Omental fat pad (tissue), 4 donors: Measurements from ENCODE around the gene INPP4A. TPM values are rescaled to one million over a fixed set of nuclear protein-coding genes. Genes with fewer than 3 reads are reported as not detected.
"Not testable (repeated sequence)": the region's sequence is repeated elsewhere in the genome, so short reads cannot be mapped to it uniquely, and the experiment has no call there.

Experiments
- ATAC-seq: fragments of 150-250 bp; one replicate; pipeline ENCODE4 v1.9.1; 2016; ENCODE audit warnings: mild to moderate bottlenecking, moderate library complexity; ENCODE audit not compliant: low FRiP score
- DNase-seq: peaks from one replicate; pipeline ENCODE4 v3.0.0-alpha.2; 2019; ENCODE audit warnings: low spot score
- total RNA-seq, 4 donors: library from RNA; depleted of rRNA; stranded (reverse); fragments of >200 nt; gene quantifications; one replicate each; pipeline ENCODE4 v1.1.0, GENCODE V29; 2016
- TF ChIP-seq, protein P1 (sequence below), 3 donors: fragments of 450-650 bp; IDR thresholded peaks; one replicate each; pipeline ENCODE4 v1.5.1; 2016 to 2017; ENCODE audit warnings: antibody characterized with exemption in 3 of 3, mild to moderate bottlenecking in 3 of 3, moderate library complexity in 2 of 3

The INPP4A gene
- total RNA-seq, 4 donors from 2014 or later: 19.6 to 32.2 (median 28.0) TPM

DNA sequence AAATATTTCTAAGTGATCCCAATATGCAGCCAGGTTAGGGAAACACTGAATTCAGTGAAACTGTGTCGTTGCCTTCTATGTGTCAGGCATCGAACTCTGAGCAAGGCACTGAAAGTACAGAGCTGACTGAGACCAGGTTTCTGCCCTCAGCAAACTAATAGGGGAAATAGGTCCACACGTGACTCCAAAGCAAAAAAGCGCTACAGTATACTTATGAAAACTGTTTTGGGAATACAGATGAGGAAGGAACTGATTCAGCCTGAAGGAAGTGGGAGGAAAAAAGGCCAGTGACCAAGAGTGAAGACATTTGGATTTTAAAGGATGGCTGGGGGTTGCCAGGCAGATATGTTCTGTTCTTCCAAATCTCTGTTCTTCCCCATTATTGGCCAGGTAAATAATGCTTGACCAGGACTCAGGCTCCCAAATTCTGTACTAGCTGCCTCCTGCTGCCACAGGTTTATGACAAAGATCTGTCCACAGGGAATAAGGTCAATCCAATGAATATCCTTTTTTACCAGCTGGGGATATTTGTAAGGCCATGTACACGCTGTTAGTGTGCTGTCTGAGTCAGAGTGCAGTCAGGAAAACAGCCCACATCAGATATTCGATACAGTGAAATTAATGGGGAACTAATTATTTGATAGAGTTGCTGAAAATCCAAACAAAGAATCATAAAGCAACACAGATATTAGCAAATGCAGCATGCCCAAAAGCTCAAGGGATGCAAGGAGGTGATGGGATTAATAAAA lies 24.5 kb upstream of the INPP4A start:
- ATAC-seq: no peak

DNA sequence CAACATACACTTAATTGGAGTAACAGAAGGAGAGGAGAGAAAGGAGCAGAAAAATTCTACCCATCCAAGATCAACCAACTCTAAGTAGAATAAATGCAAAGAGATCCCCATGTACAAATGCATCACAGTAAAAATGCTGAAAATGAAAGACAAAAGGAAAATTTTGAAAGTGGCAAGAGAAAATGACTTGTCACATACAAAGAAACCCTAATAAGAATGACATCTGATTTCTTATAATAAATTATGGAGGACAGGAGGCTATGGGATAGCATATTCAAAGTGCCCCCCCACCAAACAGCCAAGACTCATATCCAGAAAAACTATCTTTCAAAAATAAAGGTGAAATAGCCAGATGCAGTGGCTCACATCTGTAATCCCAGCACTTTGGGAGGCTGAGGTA lies 22.2 kb upstream of the INPP4A start:
- no peak for ATAC-seq
- DNase-seq: no peak
- TF ChIP-seq, protein P1, sequence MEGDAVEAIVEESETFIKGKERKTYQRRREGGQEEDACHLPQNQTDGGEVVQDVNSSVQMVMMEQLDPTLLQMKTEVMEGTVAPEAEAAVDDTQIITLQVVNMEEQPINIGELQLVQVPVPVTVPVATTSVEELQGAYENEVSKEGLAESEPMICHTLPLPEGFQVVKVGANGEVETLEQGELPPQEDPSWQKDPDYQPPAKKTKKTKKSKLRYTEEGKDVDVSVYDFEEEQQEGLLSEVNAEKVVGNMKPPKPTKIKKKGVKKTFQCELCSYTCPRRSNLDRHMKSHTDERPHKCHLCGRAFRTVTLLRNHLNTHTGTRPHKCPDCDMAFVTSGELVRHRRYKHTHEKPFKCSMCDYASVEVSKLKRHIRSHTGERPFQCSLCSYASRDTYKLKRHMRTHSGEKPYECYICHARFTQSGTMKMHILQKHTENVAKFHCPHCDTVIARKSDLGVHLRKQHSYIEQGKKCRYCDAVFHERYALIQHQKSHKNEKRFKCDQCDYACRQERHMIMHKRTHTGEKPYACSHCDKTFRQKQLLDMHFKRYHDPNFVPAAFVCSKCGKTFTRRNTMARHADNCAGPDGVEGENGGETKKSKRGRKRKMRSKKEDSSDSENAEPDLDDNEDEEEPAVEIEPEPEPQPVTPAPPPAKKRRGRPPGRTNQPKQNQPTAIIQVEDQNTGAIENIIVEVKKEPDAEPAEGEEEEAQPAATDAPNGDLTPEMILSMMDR (IDR thresholded peaks at IDR 0.05): no peak

More for the DNA sequence above, 24.5 kb upstream of the INPP4A start:
- TF ChIP-seq, protein P1 (IDR thresholded peaks at IDR 0.05): no peak
- no peak for DNase-seq

DNA sequence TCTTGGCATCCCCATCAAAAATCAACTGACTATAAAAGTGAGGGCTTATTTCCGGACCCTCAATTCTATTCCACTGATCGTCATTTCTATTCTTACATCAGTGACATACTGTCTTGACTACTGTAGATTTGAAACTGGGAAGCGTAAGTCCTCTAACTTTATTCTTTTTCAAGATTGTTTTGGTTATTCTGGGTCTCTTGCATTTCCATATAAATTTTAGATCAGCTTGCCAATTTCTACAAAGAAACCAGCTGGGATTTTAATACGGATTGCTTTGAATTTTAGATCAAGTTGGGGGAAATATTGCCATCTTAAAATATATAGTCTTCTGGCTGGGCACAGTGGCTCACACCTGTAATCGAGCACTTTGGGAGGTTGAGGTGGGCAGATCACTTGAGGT lies 17.9 kb upstream of the INPP4A start:
- DNase-seq: no peak
- ATAC-seq: no peak
- TF ChIP-seq, protein P1 (IDR thresholded peaks at IDR 0.05): no peak

DNA sequence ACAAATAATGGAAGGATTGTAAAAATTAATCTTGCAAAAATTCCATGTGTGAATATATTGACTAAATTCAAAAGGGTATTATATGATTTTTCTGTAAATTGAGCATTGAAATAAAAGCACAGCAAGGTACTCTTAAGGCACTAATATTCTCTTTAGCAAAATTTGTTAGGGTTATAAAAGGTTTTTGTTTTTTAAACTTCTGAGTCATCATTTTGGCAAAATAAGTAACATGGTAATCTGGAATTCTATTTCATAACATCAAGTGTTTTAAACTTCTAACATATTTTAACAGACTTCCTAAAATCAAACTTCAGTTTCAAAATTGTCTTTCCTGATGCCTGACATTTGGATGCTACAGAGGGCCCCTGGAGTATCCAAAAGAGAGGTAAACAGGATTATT lies 12.5 kb upstream of the INPP4A start:
- TF ChIP-seq, protein P1 (IDR thresholded peaks at IDR 0.05): no peak
- DNase-seq (no peak), ATAC-seq (no peak)

DNA sequence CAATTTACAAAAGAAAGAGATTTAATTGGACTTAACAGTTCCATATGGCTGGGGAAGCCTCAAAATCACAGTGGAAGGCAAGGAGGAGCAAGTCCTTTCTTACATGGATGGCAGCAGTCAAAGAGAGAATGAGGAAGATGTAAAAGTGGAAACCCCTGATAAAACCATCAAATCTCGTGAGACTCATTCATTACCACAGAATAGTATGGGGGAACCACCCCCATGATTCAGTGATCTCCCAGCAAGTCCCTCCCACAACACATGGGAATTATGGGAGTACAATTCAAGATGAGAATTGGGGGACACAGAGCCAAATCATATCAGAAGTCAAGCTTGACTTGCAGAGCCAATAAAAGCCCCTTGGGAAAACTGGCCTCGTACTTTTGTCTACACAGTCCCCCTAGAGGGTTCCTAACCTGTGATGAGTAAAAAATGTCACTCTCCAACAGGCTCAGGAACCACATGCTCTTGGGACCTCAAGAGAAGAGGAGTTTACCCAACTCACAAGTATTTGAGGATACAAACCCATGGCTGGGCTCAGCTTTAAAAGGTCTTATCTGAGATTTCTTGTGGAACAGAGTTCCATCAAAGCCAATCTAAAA lies 11.2 kb upstream of the INPP4A start:
- DNase-seq (no peak), ATAC-seq (no peak)
- TF ChIP-seq, protein P1 (IDR thresholded peaks at IDR 0.05): no peak

DNA sequence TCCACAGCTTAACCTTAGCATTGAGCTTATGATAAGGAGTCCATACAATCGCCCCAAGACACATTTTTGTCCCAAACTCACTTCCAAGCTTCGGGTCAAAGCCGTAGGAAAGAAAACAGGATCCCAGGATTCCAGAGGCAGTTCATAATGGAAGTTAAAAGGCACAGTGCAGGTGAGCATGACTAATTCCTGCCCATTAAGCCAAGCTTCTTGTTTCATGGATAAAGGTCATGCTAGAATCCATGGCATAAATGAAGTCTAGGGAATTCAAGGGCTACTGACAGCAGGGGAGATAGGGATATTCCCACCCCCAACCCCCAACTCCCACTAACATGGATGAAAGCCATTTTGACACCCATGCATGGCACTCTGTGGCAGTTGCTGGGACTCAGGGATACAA lies 10.2 kb upstream of the INPP4A start:
- no peak for ATAC-seq
- TF ChIP-seq, protein P1 (IDR thresholded peaks at IDR 0.05): no peak
- no peak for DNase-seq

DNA sequence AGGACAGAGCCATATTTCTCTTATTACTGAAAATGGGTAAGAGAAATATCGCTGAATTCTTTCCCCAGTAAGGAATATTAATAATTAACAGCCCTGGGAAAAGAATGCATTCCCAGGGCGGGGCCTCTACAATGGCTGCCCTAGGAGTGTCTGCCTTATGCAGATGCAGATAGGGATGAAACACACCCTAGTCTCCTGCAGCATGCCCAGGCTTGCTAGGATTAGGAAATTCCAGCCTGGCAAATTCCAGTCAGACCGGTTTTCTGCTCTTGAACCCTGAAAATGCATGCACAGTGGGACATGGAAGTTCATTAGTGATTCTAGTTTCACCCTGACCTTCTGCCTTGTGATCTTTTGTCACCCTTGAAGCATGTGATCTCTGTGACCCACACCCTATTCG lies 9.0 kb upstream of the INPP4A start:
- not testable (repeated sequence) for DNase-seq, ATAC-seq
